GM13977 (cell line): ENCODE data around the gene MEF2D.
A peak's percentile ranks its signal among the peaks of the same experiment; 100 is the strongest.

Source experiments
- DNase-seq: peaks from one replicate; pipeline ENCODE4 v3.0.0; 2012; ENCODE audit warnings: low spot score
- CTCF ChIP-seq: IDR thresholded peaks from 2 replicates; pipeline ENCODE4 v1.5.1; 2012; ENCODE audit warnings: mild to moderate bottlenecking, control low read depth; ENCODE audit not compliant: insufficient read depth; ENCODE audit errors: extremely low read depth, missing control alignments
- in situ Hi-C: fragments of 300-500 bp; cut with MboI; formaldehyde crosslinking; loops from one replicate; pipeline ENCODE4 v1.12.0; 2022; ENCODE audit warnings: low sequenced_read_pairs, low pct_unique_long_range_greater_than_20kb, mixed read lengths, inconsistent platforms; ENCODE audit not compliant: unreplicated experiment

Gene MEF2D

GRCh38 chr1:156486421-156487344 lies 13.9 kb downstream of the MEF2D start:
- in situ Hi-C loops = no loop called here
- TF ChIP-seq CTCF = no peak
- no peak for DNase-seq

- DNase-seq = no peak
- TF ChIP-seq CTCF = no peak
These were observed 14.6 kb downstream of the MEF2D start for GRCh38 chr1:156485984-156486383.

GRCh38 chr1:156484480-156485058 lies 16.0 kb downstream of the MEF2D start:
- DNase-seq = no peak
- TF ChIP-seq CTCF = no peak
- in situ Hi-C loops = no loop called here

More at GRCh38 chr1:156485984-156486383, 14.6 kb downstream of the MEF2D start:
- in situ Hi-C loops = no loop called here

- in situ Hi-C loops = no loop called here
- no peak for TF ChIP-seq CTCF
- DNase-seq = no peak
These were observed 17.2 kb downstream of the MEF2D start for GRCh38 chr1:156483397-156483796.

- DNase-seq = no peak
- in situ Hi-C loops = no loop called here
- TF ChIP-seq CTCF = no peak
These were observed 18.3 kb downstream of the MEF2D start for GRCh38 chr1:156482276-156482675.

GRCh38 chr1:156481527-156481926 lies 19.0 kb downstream of the MEF2D start:
- in situ Hi-C loops = no loop called here
- TF ChIP-seq CTCF = no peak

More at GRCh38 chr1:156481527-156481926, 19.0 kb downstream of the MEF2D start:
- peak; percentile 71 for DNase-seq
